HG03575 (cell line): ENCODE results near the gene SEMA3F.

Source experiments
- ATAC-seq: cut with Tn5 transposase; IDR thresholded peaks from one replicate; pipeline ENCODE4 v1.9.1; 2021; ENCODE audit not compliant: unreplicated experiment, insufficient number of reproducible peaks, low FRiP score; ENCODE audit errors: extremely low read depth

Gene SEMA3F

GRCh38 chr3:50238549-50239026 lies 83.5 kb downstream of the SEMA3F start:
- no peak for ATAC-seq
